Measurements from ENCODE around the gene KAZN.

The KAZN gene

GRCh38 chr1:14897997-14898645 is 299.6 kb downstream of the KAZN start:
- no peak for DNase-seq

GRCh38 chr1:14899686-14900085 is 301.2 kb downstream of the KAZN start:
- DNase-seq, result no peak

GRCh38 chr1:14901371-14901954 is 303.0 kb downstream of the KAZN start:
- DNase-seq, result no peak

GRCh38 chr1:14903922-14904321 is 305.4 kb downstream of the KAZN start:
- no peak for DNase-seq

DNA sequence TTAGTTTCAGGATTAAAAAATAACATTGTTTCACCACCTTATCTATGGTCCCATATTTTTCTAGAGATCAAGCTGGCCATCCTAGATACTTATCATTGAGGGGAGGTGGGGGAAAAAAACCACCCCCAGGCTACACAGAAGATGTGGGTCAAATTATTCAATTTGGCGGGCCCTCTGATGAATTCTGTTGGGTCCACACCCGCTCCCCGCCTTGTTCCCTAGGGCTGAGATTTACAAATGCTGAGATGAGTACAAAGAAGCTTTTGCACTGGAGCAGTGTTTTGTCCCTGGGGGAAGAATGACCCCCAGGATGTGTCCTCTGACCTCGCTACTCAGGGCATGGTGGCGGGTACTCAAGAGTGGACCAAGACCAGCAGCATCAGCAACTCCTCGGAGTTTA is 308.2 kb downstream of the KAZN start:
- no peak for DNase-seq

- no peak for DNase-seq
Measured at GRCh38 chr1:14907416-14907815, 308.9 kb downstream of the KAZN start.

DNA sequence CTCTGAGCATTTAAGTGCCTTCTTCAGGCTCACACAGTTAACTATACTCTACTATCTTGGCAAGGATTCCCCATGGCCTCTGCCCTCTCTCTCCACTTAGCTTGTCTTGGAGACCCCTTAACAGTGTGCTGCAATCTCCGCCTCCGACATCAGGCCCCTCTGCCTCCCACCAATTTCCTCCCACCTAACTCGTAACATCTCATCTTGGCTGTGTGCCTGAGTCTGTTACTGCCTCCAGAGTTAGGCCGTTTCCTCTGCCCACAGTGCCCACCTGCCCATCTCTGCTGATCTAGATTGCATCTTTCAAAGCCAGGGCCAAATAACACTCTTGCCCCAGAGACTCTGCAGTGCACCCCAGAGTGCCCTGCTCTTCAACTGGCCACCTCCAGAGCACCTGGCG is 310.8 kb downstream of the KAZN start:
- DNase-seq, result no peak

DNA sequence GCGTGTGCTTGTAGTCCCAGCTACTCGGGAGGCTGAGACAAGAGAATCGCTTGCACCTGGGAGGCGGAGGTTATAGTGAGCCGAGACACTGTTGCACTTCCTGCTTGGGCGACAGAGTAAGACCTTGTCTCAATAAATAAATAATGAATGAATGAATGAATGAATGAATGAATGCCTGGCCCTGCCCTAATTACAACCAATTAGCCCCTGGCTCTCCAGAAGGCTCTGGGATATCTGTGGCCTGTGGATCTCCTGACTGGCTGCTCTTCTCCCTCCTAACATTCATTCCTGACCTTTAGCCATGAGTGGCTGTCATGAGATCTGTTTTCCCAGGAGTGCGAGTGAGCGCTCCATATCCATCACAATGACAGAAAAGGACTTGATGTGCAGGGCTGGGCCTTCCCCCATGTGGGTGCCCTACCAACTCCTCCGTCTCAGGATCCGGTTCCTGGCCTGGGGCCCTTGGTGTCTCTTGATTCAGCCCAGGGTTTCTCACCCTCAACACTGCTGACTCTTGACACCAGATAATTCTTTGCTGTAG is 311.5 kb downstream of the KAZN start:
- no peak for DNase-seq

- DNase-seq, result no peak
Measured at GRCh38 chr1:14910984-14911721, 312.7 kb downstream of the KAZN start.

GRCh38 chr1:14912839-14913481 is 314.5 kb downstream of the KAZN start:
- DNase-seq, result no peak

DNA sequence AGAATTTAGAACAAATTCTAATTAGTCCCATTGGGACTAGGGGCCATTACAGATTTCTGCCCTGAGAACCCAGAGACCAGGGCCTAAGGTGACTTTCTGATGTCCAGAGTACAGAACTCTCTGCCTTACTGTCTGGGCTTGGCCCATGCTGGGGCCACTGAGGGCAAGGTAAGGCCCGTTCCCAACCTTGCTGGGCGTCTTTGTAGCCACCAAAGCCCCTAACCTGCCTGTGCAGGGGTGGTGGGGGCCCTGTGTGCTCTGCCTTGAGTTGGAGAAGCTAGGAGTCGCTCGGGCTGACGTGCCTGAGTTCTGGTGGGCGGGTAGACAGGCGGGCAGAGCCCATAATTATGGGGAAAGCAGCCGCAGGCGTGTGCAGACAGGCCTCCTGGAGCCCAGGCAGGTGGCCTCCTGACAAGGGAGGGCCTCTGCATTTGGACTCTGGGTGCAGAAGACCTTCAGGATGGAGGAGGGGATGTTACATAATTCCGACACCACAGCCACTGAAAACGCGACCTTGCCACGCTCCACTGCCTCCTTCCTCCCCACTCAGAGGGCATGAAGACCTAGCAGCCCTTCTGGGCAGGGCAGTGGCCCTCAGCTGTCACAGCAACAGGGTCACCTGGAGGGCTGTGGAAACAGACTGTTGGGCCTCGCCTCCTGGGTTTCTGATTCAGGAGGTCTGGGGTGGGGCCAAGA is 315.1 kb downstream of the KAZN start:
- no peak for DNase-seq

DNA sequence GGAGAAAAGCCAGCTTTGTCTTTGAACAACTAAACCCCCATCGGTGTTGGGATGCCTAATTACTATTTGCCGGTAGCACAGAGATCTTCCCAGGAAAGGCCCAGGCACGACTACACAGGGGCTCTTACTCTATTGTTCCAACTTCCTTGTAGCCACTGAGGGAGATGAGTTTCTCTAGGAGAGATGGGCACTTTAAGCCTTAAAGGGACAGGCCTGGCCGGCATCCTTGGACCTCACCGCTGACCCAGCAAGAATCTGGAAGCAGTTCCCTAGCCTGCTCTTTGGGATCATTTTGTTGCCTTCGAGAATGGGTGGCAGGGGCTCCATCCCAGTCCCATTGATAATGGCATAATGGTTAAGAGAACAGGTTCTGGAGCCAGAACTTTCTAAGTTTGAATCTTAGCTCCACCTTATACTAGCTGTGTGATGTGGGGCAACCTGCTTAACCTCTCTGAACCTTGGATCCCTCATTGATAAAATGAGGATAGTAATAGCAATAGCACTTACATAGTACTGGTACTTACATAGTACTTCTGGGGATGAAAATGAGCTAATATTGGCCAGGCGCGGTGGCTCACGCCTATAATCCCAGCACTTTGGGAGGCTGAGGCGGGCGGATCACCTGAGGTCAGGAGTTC is 316.0 kb downstream of the KAZN start:
- no peak for DNase-seq

DNA sequence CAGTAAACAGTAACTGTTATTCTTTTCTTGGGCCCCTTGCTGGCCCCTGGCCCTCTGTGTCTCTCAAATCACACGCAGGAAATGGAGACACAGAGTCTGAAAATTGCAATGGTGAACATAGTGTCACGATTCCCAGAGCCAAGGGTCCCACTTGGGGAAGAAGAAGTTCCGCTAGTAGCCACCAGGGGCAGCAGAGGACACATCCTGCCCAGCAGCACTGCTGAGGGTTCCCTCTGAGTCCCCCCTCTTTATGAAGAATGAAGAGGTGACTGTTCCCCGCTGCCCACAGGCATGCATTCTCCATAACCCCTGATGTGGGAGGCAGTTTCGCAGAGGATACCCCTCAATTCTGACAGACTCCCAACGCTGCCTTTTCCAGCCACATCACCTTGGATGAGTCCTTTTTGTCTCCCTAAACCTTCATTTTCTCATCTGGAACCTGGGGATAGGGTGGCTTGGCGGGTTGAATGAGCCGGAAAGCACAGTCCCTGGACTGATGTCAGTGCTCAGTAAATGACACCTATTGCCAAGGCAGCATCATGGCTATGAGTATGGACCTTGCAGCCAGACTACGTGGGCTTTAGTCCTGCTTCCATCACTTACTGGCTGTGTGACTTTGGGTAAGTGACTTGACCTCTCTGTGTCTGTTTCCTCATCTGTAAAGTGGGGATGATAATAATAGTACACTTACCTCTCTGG is 317.0 kb downstream of the KAZN start:
- peak; percentile 41 for DNase-seq

DNA sequence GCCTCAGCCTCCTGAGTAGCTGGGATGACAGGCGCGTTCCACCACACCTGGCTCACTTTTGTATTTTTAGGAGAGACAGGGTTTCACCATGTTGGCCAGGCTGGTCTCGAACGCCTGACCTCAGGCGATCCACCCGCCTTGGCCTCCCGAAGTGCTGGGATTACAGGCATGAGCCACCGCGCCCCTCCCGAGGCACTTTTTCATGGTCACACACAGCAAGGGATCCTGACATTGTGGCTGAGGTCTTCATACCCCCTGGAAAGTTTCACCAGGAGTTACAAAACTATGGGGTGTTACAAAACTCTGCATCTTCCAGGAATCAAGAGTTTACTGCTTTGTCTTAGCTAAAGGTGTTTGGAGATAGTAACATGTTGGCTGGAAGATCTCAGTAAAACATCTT is 320.8 kb downstream of the KAZN start:
- no peak for DNase-seq

GRCh38 chr1:14919751-14920150 is 321.3 kb downstream of the KAZN start:
- no peak for DNase-seq

DNA sequence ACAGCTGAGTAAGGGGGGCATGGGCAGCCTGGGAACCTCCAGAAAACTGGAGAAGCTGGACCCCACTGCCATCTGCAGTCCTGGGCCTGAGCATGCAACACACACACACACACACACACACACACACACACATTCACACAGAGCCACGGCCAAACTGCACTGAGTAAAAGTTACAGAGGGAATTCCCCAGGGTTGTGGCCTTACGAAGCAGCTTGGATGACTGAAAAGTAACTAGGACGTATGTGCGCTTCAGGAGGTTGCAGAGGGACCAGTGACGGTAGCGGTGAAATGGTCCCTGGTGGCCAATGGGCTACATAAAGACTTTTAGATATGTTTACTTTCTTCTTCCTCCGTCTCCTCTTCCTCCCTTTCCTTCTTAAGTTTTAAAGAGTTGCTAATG is 322.6 kb downstream of the KAZN start:
- DNase-seq, result no peak

GRCh38 chr1:14922942-14923726 is 324.6 kb downstream of the KAZN start:
- DNase-seq, result no peak

- peak; percentile 30 for DNase-seq
Measured at GRCh38 chr1:14923727-14924452, 325.4 kb downstream of the KAZN start.

GRCh38 chr1:14924455-14925331 is 326.2 kb downstream of the KAZN start:
- DNase-seq, result peak; percentile 13
